22Rv1 (cell line): ENCODE results near the gene SALL1.

Experiments used
- CTCF ChIP-seq: fragments of 450-650 bp; IDR thresholded peaks from 2 replicates; pipeline ENCODE4 v1.5.1; 2017; ENCODE audit warnings: mild to moderate bottlenecking
- ZFX ChIP-seq: fragments of 450-650 bp; IDR thresholded peaks from 2 replicates; pipeline ENCODE4 v1.6.1; 2017; ENCODE audit warnings: antibody characterized with exemption, borderline replicate concordance

- TF ChIP-seq CTCF (no peak), ZFX (no peak)
These were observed 47.5 kb downstream of the SALL1 start for GRCh38 chr16:51103590-51103989.
